GM23248 (cell line): ENCODE data around the gene XRN1.

Experiments used
- EZH2 ChIP-seq: fragments of 200-600 bp; sonication (generic); IDR thresholded peaks from 2 replicates; pipeline ENCODE4 v1.6.1; 2018; ENCODE audit warnings: antibody characterized with exemption, mild to moderate bottlenecking; ENCODE audit not compliant: insufficient read depth, poor library complexity, severe bottlenecking
- EZH2phosphoT487 ChIP-seq: fragments of 200-600 bp; sonication (generic); IDR thresholded peaks from 2 replicates; pipeline ENCODE4 v1.6.1; 2018; ENCODE audit warnings: antibody characterized with exemption, moderate library complexity, mild to moderate bottlenecking, low read depth; ENCODE audit not compliant: insufficient read depth

GRCh38 chr3:142450189-142450588 is 2.4 kb upstream of the XRN1 start:
- TF ChIP-seq EZH2 = no peak
- TF ChIP-seq EZH2phosphoT487 = no peak
